CD4-positive, CD25-positive, alpha-beta regulatory T cell (primary cell): ENCODE data around the gene ERBB4. TPM values are rescaled to one million over a fixed set of nuclear protein-coding genes. Genes with fewer than 3 reads are reported as not detected.
"Not testable (repeated sequence)": the region's sequence is repeated elsewhere in the genome, so short reads cannot be mapped to it uniquely, and the experiment has no call there.

Experiments
- ATAC-seq, 2 donors: fragments of 150-1000 bp; cut with Tn5 transposase; one replicate each; pipeline ENCODE4 v1.10.0; 2021; ENCODE audit warnings: low read depth in 2 of 2, moderate number of reproducible peaks in 2 of 2, moderate library complexity in 1 of 2
- DNase-seq, 3 donors: peaks; one replicate each; pipeline versions ENCODE4 v3.0.0 to v3.0.0-alpha.2; 2012 to 2022; ENCODE audit warnings: mixed read lengths in 1 of 3
- H3K27ac ChIP-seq: one replicate; pipeline ENCODE4 v1.7.0; 2013; ENCODE audit warnings: mild to moderate bottlenecking, low read length; ENCODE audit not compliant: insufficient read depth, poor library complexity, severe bottlenecking
- H3K27me3 ChIP-seq: one replicate; pipeline ENCODE4 v1.7.0; 2013; ENCODE audit warnings: low read length; ENCODE audit not compliant: control insufficient read depth, insufficient read depth
- H3K36me3 ChIP-seq: one replicate; pipeline ENCODE4 v1.7.0; 2013; ENCODE audit warnings: mild to moderate bottlenecking, low read length, moderate library complexity; ENCODE audit not compliant: control insufficient read depth, insufficient read depth
- H3K4me1 ChIP-seq: 2 replicates; pipeline ENCODE4 v1.7.0; 2013; ENCODE audit warnings: mild to moderate bottlenecking, low read length; ENCODE audit not compliant: insufficient read depth, control insufficient read depth, poor library complexity, severe bottlenecking
- H3K4me3 ChIP-seq: one replicate; pipeline ENCODE4 v1.7.0; 2013; ENCODE audit warnings: low read depth, mild to moderate bottlenecking, low read length, moderate library complexity
- H3K9me3 ChIP-seq, 2 experiments: 1 replicate in 1 of 2; 2 replicates in 1 of 2; pipeline ENCODE4 v1.7.0; 2013; ENCODE audit warnings: low read length in 2 of 2, mild to moderate bottlenecking in 1 of 2, moderate library complexity in 1 of 2; ENCODE audit not compliant: control insufficient read depth in 2 of 2
- H3K27ac Mint-ChIP-seq, 3 donors: one replicate each; pipeline ENCODE4 v1.8.0; 2020 to 2022; ENCODE audit warnings: mild to moderate bottlenecking in 3 of 3, mixed read lengths in 3 of 3, moderate library complexity in 2 of 3
- H3K27me3 Mint-ChIP-seq: one replicate; pipeline ENCODE4 v1.8.0; 2022; ENCODE audit warnings: mild to moderate bottlenecking, mixed read lengths
- H3K36me3 Mint-ChIP-seq: one replicate; pipeline ENCODE4 v1.8.0; 2020; ENCODE audit warnings: mixed read lengths
- H3K4me1 Mint-ChIP-seq, 4 donors: one replicate each; pipeline ENCODE4 v1.8.0; 2020 to 2022; ENCODE audit warnings: mixed read lengths in 4 of 4, mild to moderate bottlenecking in 1 of 4
- H3K4me3 Mint-ChIP-seq, 4 donors: one replicate each; pipeline ENCODE4 v1.8.0; 2020 to 2022; ENCODE audit warnings: mild to moderate bottlenecking in 4 of 4, mixed read lengths in 4 of 4, moderate library complexity in 3 of 4
- H3K9me3 Mint-ChIP-seq, 7 donors: one replicate each; pipeline ENCODE4 v1.8.0; 2020 to 2022; ENCODE audit warnings: mixed read lengths in 7 of 7, mild to moderate bottlenecking in 3 of 7, moderate library complexity in 2 of 7
- polyA plus RNA-seq, 4 donors: library from polyadenylated mRNA; unstranded; fragments of 300-500 nt; fragmentation: Illumina TruSeq; gene quantifications; one replicate each; pipeline ENCODE4 v1.2.3, GENCODE V29; 2021
- total RNA-seq: library from RNA; stranded (reverse); gene quantifications from one replicate; pipeline ENCODE4 v1.2.3, GENCODE V29; 2022

The ERBB4 gene
- total and polyA plus RNA-seq, 5 donors from 2014 or later: not detected

GRCh38 chr2:212264187-212264586 lies 274.4 kb downstream of the ERBB4 start:
- H3K27ac ChIP-seq: no peak overlapping the region
- Mint-ChIP-seq H3K36me3 (no peaks in the 10 kb centered on the region), H3K4me3 (no peak overlapping the region), H3K27me3 (no peaks in the 10 kb centered on the region), H3K27ac (no peak overlapping the region), H3K4me1 (no peaks in the 10 kb centered on the region), H3K9me3 (peaks cover 0 to 2% (median 0%) of the 10 kb centered on the region in 7 donors)
- DNase-seq (no peak), ATAC-seq (no peak)
- H3K4me1 ChIP-seq: no peaks in the 10 kb centered on the region
- H3K36me3 ChIP-seq: no peaks in the 10 kb centered on the region
- H3K27me3 ChIP-seq: no peaks in the 10 kb centered on the region
- H3K4me3 ChIP-seq: no peak overlapping the region
- no peaks in the 10 kb centered on the region for H3K9me3 ChIP-seq

DNA sequence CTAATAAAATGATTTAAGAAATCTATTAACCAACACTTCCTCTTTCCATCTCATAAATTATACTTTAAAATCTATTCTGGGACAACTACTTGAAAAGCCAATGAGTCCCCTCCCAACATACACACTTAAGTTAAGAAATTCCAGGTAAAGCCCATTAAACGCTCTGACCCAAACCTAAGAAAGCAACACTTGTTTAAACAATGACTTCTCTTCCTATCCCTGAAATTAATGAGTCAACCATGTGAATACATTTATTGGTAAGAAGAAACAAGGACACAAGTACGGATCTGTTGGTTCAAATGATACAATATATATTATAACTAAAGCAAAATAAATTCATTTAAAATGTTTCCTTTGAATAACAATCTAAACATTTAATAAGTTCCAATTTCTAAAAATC lies 279.4 kb downstream of the ERBB4 start:
- Histone ChIP-seq H3K36me3 (no peaks in the 10 kb centered on the region), H3K4me1 (no peaks in the 10 kb centered on the region), H3K4me3 (no peak overlapping the region), H3K27me3 (no peaks in the 10 kb centered on the region), H3K9me3 (no peaks in the 10 kb centered on the region), H3K27ac (no peak overlapping the region)
- H3K27me3 Mint-ChIP-seq: no peaks in the 10 kb centered on the region
- H3K4me1 Mint-ChIP-seq: no peaks in the 10 kb centered on the region
- ATAC-seq: no peak
- no peak overlapping the region for H3K27ac Mint-ChIP-seq
- H3K4me3 Mint-ChIP-seq: no peak overlapping the region
- DNase-seq: no peak
- no peaks in the 10 kb centered on the region for H3K36me3 Mint-ChIP-seq
- H3K9me3 Mint-ChIP-seq: peaks cover 0 to 3% (median 0%) of the 10 kb centered on the region in 7 donors

DNA sequence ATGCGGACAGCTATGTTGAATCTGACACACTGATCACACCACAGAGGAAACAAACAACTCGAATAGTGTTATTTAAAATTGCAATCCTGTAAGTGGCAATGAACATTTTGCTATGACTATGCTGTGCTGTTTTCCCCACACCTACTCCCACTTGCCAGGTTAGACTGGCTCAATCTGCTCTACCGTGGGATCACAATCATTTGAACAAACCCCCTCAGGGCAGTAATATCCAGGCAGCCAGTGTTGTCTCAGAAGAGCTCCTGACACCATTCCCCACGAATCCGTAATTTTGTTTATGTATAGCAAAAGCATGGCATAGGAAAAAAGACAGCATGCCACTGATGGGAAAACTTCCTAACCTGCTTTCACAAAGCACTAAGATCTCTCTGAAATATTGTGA lies 284.3 kb downstream of the ERBB4 start:
- no peaks in the 10 kb centered on the region for H3K36me3 ChIP-seq
- Mint-ChIP-seq H3K36me3 (no peaks in the 10 kb centered on the region), H3K27me3 (no peaks in the 10 kb centered on the region), H3K27ac (no peak overlapping the region), H3K4me3 (no peak overlapping the region), H3K4me1 (no peaks in the 10 kb centered on the region), H3K9me3 (peaks cover 0 to 8% (median 2%) of the 10 kb centered on the region in 7 donors)
- no peak overlapping the region for H3K4me3 ChIP-seq
- ATAC-seq (no peak), DNase-seq (no peak)
- no peaks in the 10 kb centered on the region for H3K4me1 ChIP-seq
- H3K27me3 ChIP-seq: no peaks in the 10 kb centered on the region
- no peaks in the 10 kb centered on the region for H3K9me3 ChIP-seq
- H3K27ac ChIP-seq: no peak overlapping the region

GRCh38 chr2:212249451-212249850 lies 289.2 kb downstream of the ERBB4 start:
- no peak overlapping the region for H3K27ac ChIP-seq
- H3K4me3 ChIP-seq: no peak overlapping the region
- no peak for ATAC-seq
- no peaks in the 10 kb centered on the region for H3K4me1 Mint-ChIP-seq
- H3K27ac Mint-ChIP-seq: no peak overlapping the region
- no peaks in the 10 kb centered on the region for H3K36me3 Mint-ChIP-seq
- no peaks in the 10 kb centered on the region for H3K4me1 ChIP-seq
- no peaks in the 10 kb centered on the region for H3K27me3 Mint-ChIP-seq
- H3K9me3 Mint-ChIP-seq: peaks cover 0 to 6% (median 2%) of the 10 kb centered on the region in 7 donors
- no peak overlapping the region for H3K4me3 Mint-ChIP-seq
- no peaks in the 10 kb centered on the region for H3K36me3 ChIP-seq
- DNase-seq: no peak
- no peaks in the 10 kb centered on the region for H3K27me3 ChIP-seq
- no peaks in the 10 kb centered on the region for H3K9me3 ChIP-seq

DNA sequence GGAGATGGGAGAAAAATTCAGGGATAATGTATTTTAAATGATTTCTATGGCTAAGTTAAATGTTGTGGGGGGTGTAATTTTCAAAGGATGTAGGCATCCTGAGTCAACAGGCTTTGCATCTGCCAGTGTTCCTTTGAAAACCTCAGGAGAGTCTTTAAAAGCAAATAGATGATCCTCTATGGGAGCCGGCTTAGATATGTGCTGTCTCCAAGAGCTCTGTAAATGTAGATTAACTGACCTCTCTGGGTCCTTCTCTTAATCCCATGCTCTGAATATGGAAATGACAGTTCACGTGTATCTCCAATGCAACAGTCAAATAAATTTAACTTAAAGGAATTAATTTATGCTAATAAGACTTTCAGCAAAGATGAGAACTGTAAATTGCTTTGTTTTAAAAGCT lies 292.7 kb downstream of the ERBB4 start:
- H3K4me1 ChIP-seq: no peaks in the 10 kb centered on the region

DNA sequence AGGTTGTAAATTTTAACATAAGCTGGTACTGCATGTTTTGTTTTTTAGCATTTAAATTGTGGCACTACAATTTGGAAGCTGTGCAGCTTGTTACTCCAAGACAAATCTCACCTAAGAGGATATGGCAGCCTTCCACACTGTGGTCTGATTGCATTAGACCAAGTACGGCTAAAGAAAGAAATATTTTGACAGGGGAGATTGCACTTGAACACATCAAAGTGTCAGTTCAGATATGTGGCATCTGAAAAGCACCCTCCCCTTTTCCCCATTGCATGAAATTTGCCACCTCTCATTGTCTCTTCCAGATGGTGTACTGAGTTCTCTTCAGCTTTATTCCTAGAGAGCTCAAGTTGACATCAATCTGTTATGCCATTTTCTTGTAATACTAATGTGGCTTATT lies 295.9 kb downstream of the ERBB4 start:
- Mint-ChIP-seq H3K4me1 (no peaks in the 10 kb centered on the region), H3K9me3 (peaks cover 0 to 1% (median 0%) of the 10 kb centered on the region in 7 donors), H3K27me3 (no peaks in the 10 kb centered on the region), H3K27ac (no peak overlapping the region), H3K4me3 (no peak overlapping the region), H3K36me3 (no peaks in the 10 kb centered on the region)
- Histone ChIP-seq H3K27me3 (no peaks in the 10 kb centered on the region), H3K4me3 (no peak overlapping the region), H3K36me3 (no peaks in the 10 kb centered on the region), H3K9me3 (no peaks in the 10 kb centered on the region), H3K4me1 (no peaks in the 10 kb centered on the region), H3K27ac (no peak overlapping the region)
- DNase-seq: no peak
- no peak for ATAC-seq

More for the DNA sequence above, 292.7 kb downstream of the ERBB4 start:
- DNase-seq (no peak), ATAC-seq (no peak)
- Mint-ChIP-seq H3K4me1 (no peaks in the 10 kb centered on the region), H3K27ac (no peak overlapping the region), H3K9me3 (peaks cover 0 to 1% (median 0%) of the 10 kb centered on the region in 7 donors), H3K36me3 (no peaks in the 10 kb centered on the region), H3K4me3 (no peak overlapping the region), H3K27me3 (no peaks in the 10 kb centered on the region)
- Histone ChIP-seq H3K36me3 (no peaks in the 10 kb centered on the region), H3K27me3 (no peaks in the 10 kb centered on the region), H3K9me3 (no peaks in the 10 kb centered on the region), H3K27ac (no peak overlapping the region), H3K4me3 (no peak overlapping the region)

GRCh38 chr2:212238152-212238551 lies 300.4 kb downstream of the ERBB4 start:
- not testable (repeated sequence) for H3K27me3 ChIP-seq, H3K36me3 ChIP-seq, H3K4me1 Mint-ChIP-seq, H3K4me3 ChIP-seq, H3K27me3 Mint-ChIP-seq, H3K36me3 Mint-ChIP-seq, H3K27ac Mint-ChIP-seq, DNase-seq, H3K27ac ChIP-seq, ATAC-seq, H3K4me1 ChIP-seq, H3K9me3 Mint-ChIP-seq, H3K4me3 Mint-ChIP-seq, H3K9me3 ChIP-seq

- H3K4me3 Mint-ChIP-seq: no peak overlapping the region
- no peaks in the 10 kb centered on the region for H3K4me1 Mint-ChIP-seq
- Histone ChIP-seq H3K27ac (no peak overlapping the region), H3K9me3 (no peaks in the 10 kb centered on the region), H3K4me1 (no peaks in the 10 kb centered on the region), H3K4me3 (no peak overlapping the region), H3K27me3 (no peaks in the 10 kb centered on the region), H3K36me3 (no peaks in the 10 kb centered on the region)
- H3K9me3 Mint-ChIP-seq: peaks cover 0 to 8% (median 4%) of the 10 kb centered on the region in 7 donors
- no peak overlapping the region for H3K27ac Mint-ChIP-seq
- ATAC-seq (no peak), DNase-seq (no peak)
- no peaks in the 10 kb centered on the region for H3K27me3 Mint-ChIP-seq
- no peaks in the 10 kb centered on the region for H3K36me3 Mint-ChIP-seq
These were observed 301.1 kb downstream of the ERBB4 start for GRCh38 chr2:212237350-212238095.
